SU-DHL-6 (cell line): ENCODE results near the gene SLC30A4.

ENCODE experiments used
- CTCF ChIP-seq: fragments of 200-600 bp; sonication (generic); IDR thresholded peaks from one replicate; pipeline ENCODE4 v1.5.1; 2017; ENCODE audit warnings: antibody characterized with exemption, mild to moderate bottlenecking, low read length, moderate library complexity; ENCODE audit not compliant: insufficient read depth, poor library complexity, severe bottlenecking
- EZH2phosphoT487 ChIP-seq: fragments of 200-600 bp; sonication (generic), shearing (Covaris generic); conservative IDR thresholded peaks from 2 replicates; pipeline ENCODE4 v1.6.1; 2018; ENCODE audit warnings: mild to moderate bottlenecking, antibody characterized with exemption, low read length, moderate library complexity, mixed read lengths

- no peak for TF ChIP-seq CTCF
- TF ChIP-seq EZH2phosphoT487, result no peak
Measured at GRCh38 chr15:45434078-45434567, 88.4 kb downstream of the SLC30A4 start.
